GM21526 (cell line): ENCODE results near the gene AK4.

Experiments used
- ATAC-seq: cut with Tn5 transposase; IDR thresholded peaks from one replicate; pipeline ENCODE4 v1.9.1; 2021; ENCODE audit warnings: moderate library complexity; ENCODE audit not compliant: unreplicated experiment, low FRiP score

Gene AK4

DNA sequence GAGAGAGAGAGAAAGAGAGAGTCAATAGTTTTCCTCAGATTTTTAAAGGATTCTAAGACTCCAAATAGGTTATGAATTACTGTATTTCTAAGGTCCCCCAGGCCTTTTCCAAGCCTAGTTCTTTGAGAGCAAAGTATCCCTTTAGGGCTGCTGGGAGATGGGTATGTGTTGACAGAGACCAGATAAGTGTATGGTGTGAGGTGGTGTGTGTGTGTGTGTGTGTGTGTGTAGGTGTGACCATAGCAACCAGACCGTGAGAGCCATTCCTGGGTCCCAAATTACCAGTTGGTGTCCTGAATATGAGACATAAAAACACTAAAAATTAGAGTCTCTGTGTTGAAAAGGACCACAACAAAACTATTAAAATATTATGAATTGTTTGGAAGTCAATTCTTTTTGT is 119.7 kb downstream of the AK4 start:
- ATAC-seq, result no peak

- no peak for ATAC-seq
These were observed 121.6 kb downstream of the AK4 start for GRCh38 chr1:65269612-65270011.

GRCh38 chr1:65276197-65276939 is 128.4 kb downstream of the AK4 start:
- ATAC-seq, result no peak

DNA sequence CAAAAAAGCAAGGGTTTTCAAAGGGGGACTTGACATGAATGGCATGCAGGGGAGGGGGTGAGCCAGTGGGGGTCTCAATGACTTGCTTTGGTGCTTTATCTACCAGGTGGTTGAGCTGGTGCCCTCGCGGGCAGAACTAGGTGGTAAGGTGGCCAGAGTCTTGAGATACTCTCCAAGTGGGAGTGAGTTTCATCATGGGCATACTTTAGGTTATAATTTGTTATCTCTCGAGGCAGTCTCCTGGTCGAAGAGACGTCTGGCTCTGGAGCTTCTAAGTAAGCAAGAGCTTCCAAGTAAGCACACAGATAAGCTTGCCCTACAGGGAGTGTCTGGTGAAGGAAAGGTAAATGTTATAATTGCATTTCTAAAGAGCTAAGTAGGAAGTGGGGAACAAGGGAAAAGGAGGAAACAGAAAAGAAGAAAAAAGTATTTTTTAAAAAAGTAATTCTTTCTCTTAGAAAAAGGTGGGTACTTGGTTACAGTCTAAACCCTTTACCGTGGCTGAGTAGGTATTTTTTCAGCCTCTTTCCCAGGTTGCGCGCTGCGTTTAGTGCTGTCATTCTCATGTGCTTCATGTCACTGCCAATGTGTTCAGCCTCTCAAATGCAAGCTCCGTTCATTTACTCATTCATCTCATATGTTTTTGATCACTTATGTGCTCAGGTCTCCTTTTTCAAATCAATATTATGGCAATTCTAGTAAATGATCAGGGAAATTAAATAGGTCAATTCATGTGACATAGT is 129.8 kb downstream of the AK4 start:
- ATAC-seq, result no peak

- no peak for ATAC-seq
These were observed 130.5 kb downstream of the AK4 start for GRCh38 chr1:65278376-65279069.

- ATAC-seq, result no peak
These were observed 131.2 kb downstream of the AK4 start for GRCh38 chr1:65279070-65279779.
